Endothelial cell of umbilical vein (primary cell): ENCODE measurements around the gene AGBL4. TPM values are rescaled to one million over a fixed set of nuclear protein-coding genes. Genes with fewer than 3 reads are reported as not detected.

Experiments
- BruUV-seq: library from RNA; stranded (reverse); fragments of 400-500 nt; replicated peaks from 2 replicates; lab custom pipeline; 2021; lab: Mats Ljungman, UMichigan
- CTCF ChIA-PET: fragments of 300-600, 350-600 bp; sonication (Branson Sonifier 250); formaldehyde crosslinking; loops from one replicate; lab custom pipeline; 2021; ENCODE audit warnings: antibody characterized with exemption, inconsistent platforms; lab: Charles Lee
- POLR2A ChIA-PET: fragments of 300-600, 350-600 bp; sonication (Branson Sonifier 250); formaldehyde crosslinking; loops from one replicate; lab custom pipeline; 2021; ENCODE audit warnings: antibody characterized with exemption, inconsistent platforms; lab: Charles Lee
- DNase-seq: peaks from one replicate; pipeline ENCODE4 v3.0.0-alpha.2; 2011; ENCODE audit warnings: low read depth, low spot score
- FAIRE-seq: peaks from 2 replicates; lab custom pipeline; 2011; peaks lifted over from hg19 to GRCh38; lab: Jason Lieb, UNC
- H2AFZ ChIP-seq: 2 replicates; pipeline ENCODE4 v1.6.0; 2012; ENCODE audit warnings: low read depth, low read length, control low read depth, inconsistent platforms
- H3K27ac ChIP-seq: 2 replicates; pipeline ENCODE4 v1.5.1; 2011; ENCODE audit warnings: low read depth, mild to moderate bottlenecking, control low read depth, low read length, moderate library complexity; ENCODE audit not compliant: insufficient read depth
- H3K27me3 ChIP-seq, 2 experiments: 2 replicates each; pipeline versions ENCODE4 v1.6.0 to v1.6.1; 2011; ENCODE audit warnings: low read length in 2 of 2, mixed read lengths in 1 of 2; ENCODE audit not compliant: control insufficient read depth in 2 of 2, insufficient read depth in 2 of 2
- H3K36me3 ChIP-seq, 2 experiments: 2 replicates in 1 of 2; 3 replicates in 1 of 2; pipeline ENCODE4 v1.5.1; 2011; ENCODE audit warnings: low read length in 2 of 2, mild to moderate bottlenecking in 1 of 2, moderate library complexity in 1 of 2; ENCODE audit not compliant: control insufficient read depth in 2 of 2, insufficient read depth in 2 of 2; ENCODE audit errors: extremely low read depth in 1 of 2
- H3K4me1 ChIP-seq: 3 replicates; pipeline ENCODE4 v1.5.1; 2011; ENCODE audit warnings: mild to moderate bottlenecking, low read length; ENCODE audit not compliant: control insufficient read depth, insufficient read depth; ENCODE audit errors: extremely low read depth
- H3K4me2 ChIP-seq: 2 replicates; pipeline ENCODE4 v1.6.1; 2011; ENCODE audit warnings: low read length, control low read depth, mixed read lengths; ENCODE audit not compliant: insufficient read depth
- H3K4me3 ChIP-seq, 3 experiments: fragments of 200-600 bp in 1 of 3; sonication (generic), shearing (Covaris generic) in 1 of 3; replicated peaks in 1 of 3; 2 replicates each; pipeline ENCODE4 v1.5.1; 2011 to 2016; ENCODE audit warnings: control low read depth in 3 of 3, low read length in 3 of 3, mild to moderate bottlenecking in 2 of 3, inconsistent platforms in 1 of 3, low read depth in 1 of 3, moderate library complexity in 1 of 3; ENCODE audit not compliant: insufficient read depth in 1 of 3
- H3K79me2 ChIP-seq: 2 replicates; pipeline ENCODE4 v1.6.0; 2012; ENCODE audit warnings: low read length, inconsistent platforms; ENCODE audit not compliant: control insufficient read depth, insufficient read depth
- H3K9ac ChIP-seq: replicated peaks from 2 replicates; pipeline ENCODE3; 2011; ENCODE audit warnings: low read length, control low read depth; ENCODE audit not compliant: insufficient read depth; ENCODE audit errors: extremely low read depth
- H3K9me1 ChIP-seq: replicated peaks from 3 replicates; pipeline ENCODE4 v1.6.0; 2011; ENCODE audit warnings: mild to moderate bottlenecking, low read length; ENCODE audit not compliant: control insufficient read depth, insufficient read depth; ENCODE audit errors: extremely low read depth
- H3K9me3 ChIP-seq: replicated peaks from 2 replicates; pipeline ENCODE4 v1.5.1; 2012; ENCODE audit warnings: low read length, inconsistent platforms; ENCODE audit not compliant: control insufficient read depth, insufficient read depth
- H4K20me1 ChIP-seq: replicated peaks from 2 replicates; pipeline ENCODE3; 2011; ENCODE audit warnings: mild to moderate bottlenecking, low read length; ENCODE audit not compliant: control insufficient read depth, insufficient read depth; ENCODE audit errors: extremely low read depth
- EZH2 ChIP-seq: IDR thresholded peaks from 2 replicates; pipeline ENCODE4 v1.6.1; 2012; ENCODE audit warnings: borderline replicate concordance, low read depth, mild to moderate bottlenecking, moderate library complexity, low read length, inconsistent platforms; ENCODE audit not compliant: severe bottlenecking
- FOS ChIP-seq: IDR thresholded peaks from 2 replicates; pipeline ENCODE4 v1.6.1; 2011; ENCODE audit warnings: mild to moderate bottlenecking, low read length, moderate library complexity, borderline replicate concordance; ENCODE audit not compliant: insufficient read depth
- GATA2 ChIP-seq: IDR thresholded peaks from 2 replicates; pipeline ENCODE4 v1.7.0; 2011; ENCODE audit warnings: low read depth, mild to moderate bottlenecking, moderate library complexity, mixed read lengths, low read length; ENCODE audit not compliant: insufficient read length, insufficient read depth
- JUN ChIP-seq: IDR thresholded peaks from 2 replicates; pipeline ENCODE4 v1.6.1; 2011; ENCODE audit warnings: borderline replicate concordance, low read depth; ENCODE audit not compliant: insufficient read length, insufficient read depth
- MYC ChIP-seq: IDR thresholded peaks from one replicate; pipeline ENCODE4 v1.6.1; 2011; ENCODE audit warnings: mild to moderate bottlenecking, low read depth, low read length
- POLR2A ChIP-seq: IDR thresholded peaks from 2 replicates; pipeline ENCODE4 v1.6.1; 2012; ENCODE audit warnings: low read depth, mild to moderate bottlenecking, control low read depth, low read length
- POLR2AphosphoS5 ChIP-seq: IDR thresholded peaks from 2 replicates; pipeline ENCODE4 v1.6.1; 2012; ENCODE audit warnings: low read depth, mild to moderate bottlenecking, control low read depth, low read length, moderate library complexity; ENCODE audit not compliant: insufficient read depth
- dilution Hi-C: fragments of 300-500 bp; cut with MboI; formaldehyde crosslinking; loops from one replicate; pipeline ENCODE4 v1.15.0; 2019; ENCODE audit warnings: low sequenced_read_pairs; ENCODE audit not compliant: extremely low pct_ligation_motif_present
- intact Hi-C: fragments of 100-400 bp; cut with micrococcal nuclease; formaldehyde crosslinking; loops from one replicate; pipeline ENCODE4 v1.10.0; 2022
- polyA plus RNA-seq, 4 experiments: library from polyadenylated mRNA; depleted of rRNA in 3 of 4; stranded (reverse) in 3 of 4; unstranded in 1 of 4; fragments of >200 nt; gene quantifications; 2 replicates each; pipeline versions ENCODE4 v1.2.1 to v1.2.3, GENCODE V29; 2011 to 2012; ENCODE audit warnings: missing spikeins in 1 of 4
- total RNA-seq: library from RNA; stranded (reverse); gene quantifications from 2 replicates; pipeline ENCODE4 v1.2.3, GENCODE V29; 2021
- TF ChIP-seq, protein P1 (sequence below): IDR thresholded peaks from 2 replicates; pipeline ENCODE4 v1.6.1; 2011; ENCODE audit not compliant: insufficient read depth, insufficient read length
- TF ChIP-seq, protein P2 (sequence below), 2 donors: IDR thresholded peaks; 1 replicate in 1 of 2; 2 replicates in 1 of 2; pipeline ENCODE4 v1.5.1; 2011; ENCODE audit warnings: low read length in 2 of 2, mild to moderate bottlenecking in 2 of 2, moderate library complexity in 2 of 2, control low read depth in 1 of 2, inconsistent platforms in 1 of 2, low read depth in 1 of 2; ENCODE audit not compliant: insufficient read depth in 1 of 2; ENCODE audit errors: extremely low read depth in 1 of 2

AGBL4 gene
- total and polyA plus RNA-seq, 2 donors (not counting 3 experiments of a cell fraction or from before 2014, with no cell fraction given): not detected

DNA sequence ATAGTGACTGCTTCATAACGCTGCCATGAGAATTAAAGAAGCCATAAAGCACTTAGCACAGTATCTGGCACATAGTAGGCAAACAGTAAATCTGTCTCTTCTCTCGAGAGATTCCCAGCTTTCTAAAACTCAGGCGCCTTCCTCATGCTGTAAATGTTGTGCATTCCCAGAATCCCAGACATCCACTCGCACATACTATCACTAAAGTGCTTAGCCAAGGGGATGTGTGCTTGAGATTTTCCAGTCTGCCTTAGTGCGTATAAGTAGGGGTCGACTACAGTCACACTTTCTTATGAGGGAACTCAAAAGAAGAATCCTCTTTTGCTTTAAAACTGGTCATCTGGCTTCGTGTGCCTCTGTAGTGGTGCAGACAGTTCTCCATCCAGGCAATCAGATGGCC lies 1453.2 kb downstream of the AGBL4 start:
- Histone ChIP-seq H3K27ac (no peak overlapping the region), H3K27me3 (no peaks in the 10 kb centered on the region), H3K9me1 (no peaks in the 10 kb centered on the region), H4K20me1 (no peaks in the 10 kb centered on the region), H3K4me1 (no peaks in the 10 kb centered on the region), H3K79me2 (no peaks in the 10 kb centered on the region), H3K36me3 (no peaks in the 10 kb centered on the region), H3K9me3 (no peaks in the 10 kb centered on the region), H3K4me3 (no peak overlapping the region), H2AFZ (no peak overlapping the region), H3K4me2 (no peak overlapping the region), H3K9ac (no peak overlapping the region)
- intact Hi-C loops (no loop called here), dilution Hi-C loops (no loop called here)
- ChIA-PET CTCF (no interaction called here), POLR2A (no interaction called here)
- TF ChIP-seq FOS: no peak
- TF ChIP-seq POLR2A: no peak
- no peak for TF ChIP-seq GATA2
- TF ChIP-seq MYC: no peak
- TF ChIP-seq POLR2AphosphoS5: no peak
- TF ChIP-seq, protein P1, sequence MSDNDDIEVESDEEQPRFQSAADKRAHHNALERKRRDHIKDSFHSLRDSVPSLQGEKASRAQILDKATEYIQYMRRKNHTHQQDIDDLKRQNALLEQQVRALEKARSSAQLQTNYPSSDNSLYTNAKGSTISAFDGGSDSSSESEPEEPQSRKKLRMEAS: no peak
- TF ChIP-seq EZH2: no peak
- TF ChIP-seq, protein P2, sequence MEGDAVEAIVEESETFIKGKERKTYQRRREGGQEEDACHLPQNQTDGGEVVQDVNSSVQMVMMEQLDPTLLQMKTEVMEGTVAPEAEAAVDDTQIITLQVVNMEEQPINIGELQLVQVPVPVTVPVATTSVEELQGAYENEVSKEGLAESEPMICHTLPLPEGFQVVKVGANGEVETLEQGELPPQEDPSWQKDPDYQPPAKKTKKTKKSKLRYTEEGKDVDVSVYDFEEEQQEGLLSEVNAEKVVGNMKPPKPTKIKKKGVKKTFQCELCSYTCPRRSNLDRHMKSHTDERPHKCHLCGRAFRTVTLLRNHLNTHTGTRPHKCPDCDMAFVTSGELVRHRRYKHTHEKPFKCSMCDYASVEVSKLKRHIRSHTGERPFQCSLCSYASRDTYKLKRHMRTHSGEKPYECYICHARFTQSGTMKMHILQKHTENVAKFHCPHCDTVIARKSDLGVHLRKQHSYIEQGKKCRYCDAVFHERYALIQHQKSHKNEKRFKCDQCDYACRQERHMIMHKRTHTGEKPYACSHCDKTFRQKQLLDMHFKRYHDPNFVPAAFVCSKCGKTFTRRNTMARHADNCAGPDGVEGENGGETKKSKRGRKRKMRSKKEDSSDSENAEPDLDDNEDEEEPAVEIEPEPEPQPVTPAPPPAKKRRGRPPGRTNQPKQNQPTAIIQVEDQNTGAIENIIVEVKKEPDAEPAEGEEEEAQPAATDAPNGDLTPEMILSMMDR (IDR thresholded peaks at IDR 0.05; ENCODE audit: extremely low read depth in 1 of 2, insufficient read depth in 1 of 2, low read depth in 1 of 2, low read length in 2 of 2): no peak
- no peak for TF ChIP-seq JUN
- FAIRE-seq: no peak
- no peak for DNase-seq
- BruUV-seq: no TSS peak
